GM18502 (cell line): ENCODE results near the gene ACSL1.
"Not testable (repeated sequence)": the region's sequence is repeated elsewhere in the genome, so short reads cannot be mapped to it uniquely, and the experiment has no call there.

Experiments used
- ATAC-seq: cut with Tn5 transposase; IDR thresholded peaks from one replicate; pipeline ENCODE4 v1.9.1; 2021; ENCODE audit warnings: mild to moderate bottlenecking; ENCODE audit not compliant: unreplicated experiment, poor library complexity

The ACSL1 gene

DNA sequence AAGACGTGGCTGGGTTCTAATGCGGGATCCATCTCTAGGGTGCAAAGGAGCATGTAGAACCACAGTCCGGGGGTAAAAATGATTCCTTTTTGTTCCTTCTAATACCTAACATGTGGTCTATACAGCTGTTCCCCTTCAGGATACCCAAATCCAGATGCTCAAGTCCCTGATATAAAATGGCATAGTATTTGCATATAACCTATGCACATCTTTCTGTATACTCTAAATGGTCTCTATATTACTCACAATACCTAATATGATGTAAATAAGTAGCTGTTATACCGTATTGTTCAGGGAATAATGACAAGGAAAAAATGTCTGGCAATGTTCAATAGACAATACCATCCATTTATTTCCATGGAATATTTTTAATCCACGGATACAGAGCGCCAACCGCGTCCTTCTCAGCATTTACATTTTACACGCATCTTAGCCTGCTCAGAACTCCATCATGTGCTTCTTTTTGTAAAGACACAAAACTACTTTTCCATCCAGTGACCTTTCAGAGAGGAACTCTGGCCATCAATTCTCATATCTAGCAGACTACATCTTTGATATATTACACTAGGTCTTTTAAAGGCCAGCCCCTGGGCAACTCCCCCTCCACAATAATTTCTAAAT lies 31.9 kb downstream of the ACSL1 start:
- ATAC-seq: no peak

DNA sequence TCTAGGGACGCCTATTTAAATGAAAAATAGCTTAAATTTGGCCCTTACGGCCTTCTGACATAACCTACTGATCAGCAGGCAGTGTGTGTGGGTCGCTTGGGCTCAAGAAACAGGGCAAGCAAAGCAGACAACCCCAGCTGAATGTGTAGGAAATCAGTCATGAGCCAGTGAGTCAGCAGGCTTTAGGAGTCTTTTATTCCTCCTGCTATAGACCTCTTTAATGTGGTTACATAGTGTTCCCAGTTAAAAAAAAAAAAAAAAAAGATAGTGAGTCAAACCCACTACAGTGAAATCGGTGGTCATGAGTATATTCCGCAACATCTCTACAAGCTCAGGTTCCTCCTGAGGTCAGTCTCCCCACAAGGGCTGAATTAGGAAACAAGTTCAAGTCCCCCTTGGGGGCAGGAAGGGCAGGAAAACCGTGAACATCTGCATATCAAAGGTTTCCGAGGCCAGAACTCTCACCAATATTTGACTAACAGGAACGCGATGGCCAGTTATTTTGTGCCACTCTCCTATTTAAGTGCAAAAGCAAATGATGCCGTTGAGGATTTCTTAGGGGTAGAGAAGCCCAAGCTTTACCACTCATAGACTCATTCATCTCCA lies 32.7 kb downstream of the ACSL1 start:
- ATAC-seq: no peak

DNA sequence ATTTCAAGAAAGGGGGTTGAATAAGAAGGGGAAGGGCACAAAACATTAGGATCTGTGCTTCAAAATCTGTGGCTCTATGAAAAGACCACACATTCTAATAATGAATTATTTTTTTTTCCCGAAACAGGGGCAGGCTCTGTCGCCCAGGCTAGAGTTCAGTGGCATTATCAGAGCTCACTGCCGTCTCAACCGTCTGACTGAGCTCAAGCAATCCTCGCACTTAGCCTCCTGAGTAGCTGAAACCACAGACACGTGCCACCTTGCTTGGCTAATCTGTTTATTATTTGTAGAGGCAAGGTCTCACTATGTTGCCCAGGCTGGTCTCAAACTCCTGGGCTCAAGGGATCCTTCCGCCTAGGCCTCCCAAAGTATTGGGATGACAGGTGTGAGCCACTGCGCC lies 33.4 kb downstream of the ACSL1 start:
- ATAC-seq: no peak

DNA sequence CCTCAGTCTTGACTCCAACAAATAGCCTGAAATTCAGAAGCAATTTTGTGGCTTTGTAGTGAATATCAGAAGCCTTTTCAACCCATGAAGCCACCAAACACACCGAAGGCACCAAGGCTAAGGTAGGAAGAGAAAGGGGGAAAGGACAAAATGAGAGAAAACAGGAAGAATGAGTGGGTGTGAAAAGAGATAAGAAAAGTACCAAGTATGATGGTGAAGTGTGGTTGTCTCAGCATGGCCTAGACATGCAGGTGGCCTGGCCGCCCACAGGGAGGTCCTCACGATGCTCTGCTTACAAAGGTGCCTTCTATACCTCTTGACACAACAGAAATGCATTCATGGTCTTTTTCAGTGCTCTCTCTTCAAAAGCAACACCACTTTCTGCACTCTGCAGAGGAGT lies 34.9 kb downstream of the ACSL1 start:
- ATAC-seq: no peak

DNA sequence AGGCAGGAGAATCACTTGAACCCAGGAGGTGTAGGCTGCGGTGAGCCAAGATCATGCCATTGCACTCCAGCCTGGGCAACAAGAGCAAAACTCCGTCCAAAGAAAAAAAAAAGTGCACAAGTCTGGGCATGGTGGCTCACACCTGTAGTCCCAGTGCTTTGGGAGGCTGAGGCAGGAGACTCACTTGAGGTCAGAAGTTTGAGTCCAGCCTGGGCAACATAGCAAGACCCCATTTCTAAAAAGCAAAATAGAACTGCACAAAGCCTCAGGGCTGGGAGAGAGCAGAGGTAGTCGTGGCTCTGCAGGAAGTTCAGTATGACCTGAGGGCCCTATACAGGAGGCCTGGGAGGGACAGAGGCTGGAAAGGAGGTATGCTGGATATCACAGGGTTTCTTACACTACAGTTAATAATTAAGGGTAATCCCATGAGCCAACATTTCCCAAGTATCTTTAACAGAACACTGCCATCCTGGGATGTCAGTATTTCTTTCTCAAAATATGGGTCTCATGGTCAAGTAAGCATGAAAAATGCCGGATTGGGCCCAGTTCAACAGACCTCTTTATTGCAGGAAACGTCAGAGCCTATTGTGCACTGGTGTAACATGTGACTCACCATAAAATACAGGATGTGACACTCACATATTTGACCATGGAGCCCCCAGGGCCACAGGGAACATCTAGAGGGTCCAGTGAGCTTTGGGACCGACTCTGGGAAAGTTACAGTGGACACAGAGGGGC lies 37.8 kb downstream of the ACSL1 start:
- no peak for ATAC-seq

DNA sequence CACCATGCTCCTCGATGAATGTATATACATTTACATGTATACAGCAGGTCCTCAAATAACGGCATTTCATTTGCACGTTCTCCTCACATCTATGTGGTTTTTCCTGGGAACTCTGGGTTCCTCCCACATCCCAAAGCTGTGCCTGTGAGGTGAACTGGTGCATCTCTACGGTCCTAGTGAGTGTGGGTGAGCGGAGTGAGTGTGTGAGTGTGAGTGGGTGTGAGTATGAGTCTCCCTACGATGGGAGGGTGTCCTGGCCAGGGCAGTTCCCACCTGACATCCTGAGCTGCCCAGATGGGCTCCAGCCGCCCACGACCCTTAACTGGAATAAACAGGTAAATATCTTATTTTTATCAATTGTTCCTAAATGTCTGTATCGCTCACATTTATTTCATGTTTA lies 40.0 kb downstream of the ACSL1 start:
- ATAC-seq: no peak

DNA sequence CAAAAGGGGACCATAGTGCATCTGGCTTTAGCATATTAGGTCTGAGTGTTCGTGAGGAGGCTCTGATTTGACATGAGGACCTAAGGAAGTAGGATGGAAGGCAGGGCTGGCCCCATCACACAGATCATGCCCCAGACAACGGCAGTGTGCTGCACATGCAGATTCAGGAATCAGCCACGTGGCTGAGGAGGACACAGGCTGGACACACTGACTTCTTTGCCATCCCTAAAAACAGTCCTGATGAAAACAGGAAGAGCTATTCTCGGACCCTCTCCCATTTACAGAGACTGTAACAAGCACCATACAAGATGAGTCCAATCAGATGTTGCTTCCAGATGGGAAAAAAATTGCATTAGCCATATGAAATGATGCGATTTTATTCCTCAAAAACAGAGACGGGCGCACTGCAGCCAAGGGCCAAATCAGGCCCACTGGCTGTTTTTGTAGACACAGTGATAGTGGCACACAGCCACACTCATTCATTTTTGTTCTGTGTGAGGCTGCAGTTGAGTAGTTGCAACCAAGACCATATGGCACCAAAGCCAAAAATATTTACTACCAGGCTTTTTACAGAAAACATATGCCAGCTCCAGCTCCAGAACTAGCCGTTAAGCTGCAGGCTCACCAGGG lies 41.0 kb downstream of the ACSL1 start:
- no peak for ATAC-seq

DNA sequence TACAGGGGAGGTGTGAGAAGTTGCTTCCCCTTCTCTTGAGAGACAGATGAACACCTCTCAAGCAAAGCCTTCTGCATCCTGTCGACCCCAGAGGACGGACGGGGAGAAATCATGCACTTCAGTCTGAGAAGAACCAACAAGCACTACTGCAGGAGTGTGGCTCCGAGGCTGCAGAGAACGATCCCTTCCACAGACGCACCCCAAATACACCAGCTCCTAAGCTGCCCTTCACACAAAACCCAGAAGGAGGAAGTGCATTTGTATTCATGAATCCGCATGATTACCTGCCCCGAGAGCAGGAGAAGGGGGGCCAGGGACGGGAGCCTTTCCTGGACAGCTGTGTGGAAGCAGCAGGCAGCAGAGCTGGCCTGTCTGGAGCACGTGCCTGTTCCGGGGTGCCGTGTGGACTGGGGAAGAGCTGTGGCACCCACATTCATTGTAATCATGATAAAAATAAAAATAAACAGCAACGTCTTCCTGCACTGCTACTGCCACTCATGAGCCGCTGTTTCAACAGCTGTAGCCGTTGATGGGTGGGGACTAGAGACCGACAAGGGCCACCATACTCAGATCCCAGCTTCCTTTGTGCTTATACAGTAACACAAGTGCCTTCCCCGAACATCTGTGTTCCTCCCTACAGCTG lies 42.9 kb downstream of the ACSL1 start:
- ATAC-seq: no peak

DNA sequence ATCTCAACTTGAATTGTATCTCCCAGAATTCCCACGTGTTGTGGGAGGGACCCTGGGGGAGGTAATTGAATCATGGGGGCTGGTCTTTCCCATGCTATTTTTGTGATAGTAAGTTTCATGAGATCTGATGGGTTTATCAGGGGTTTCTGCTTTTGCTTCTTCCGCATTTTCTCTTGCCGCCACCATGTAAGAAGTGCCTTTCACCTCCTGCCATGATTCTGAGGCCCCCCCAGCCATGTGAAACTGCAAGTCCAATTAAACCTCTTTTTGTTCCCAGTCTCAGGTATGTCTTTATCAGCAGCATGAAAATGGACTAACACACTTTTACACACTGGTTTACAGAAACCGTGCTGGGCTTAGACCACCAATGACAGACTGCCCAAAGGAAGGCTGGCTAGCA lies 46.6 kb downstream of the ACSL1 start:
- not testable (repeated sequence) for ATAC-seq

DNA sequence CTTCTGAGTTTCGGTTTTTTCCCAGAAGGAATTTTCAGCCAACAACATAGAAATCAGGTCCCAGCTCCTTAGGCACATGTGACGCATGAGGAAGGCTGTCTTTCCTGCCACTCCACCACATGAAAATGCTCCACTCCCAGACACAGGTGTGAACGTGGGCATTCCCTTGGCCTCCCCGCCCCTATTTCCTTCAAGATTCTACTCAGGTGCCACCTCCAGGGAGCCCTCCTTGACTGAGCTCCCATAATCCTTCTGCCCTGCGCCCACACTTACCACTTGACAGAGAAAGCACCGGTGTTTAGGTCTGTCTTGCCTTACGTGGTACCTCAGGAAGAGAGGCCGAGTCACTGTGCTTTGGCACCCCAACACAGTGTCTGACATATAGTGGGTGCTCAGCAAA lies 47.4 kb downstream of the ACSL1 start:
- no peak for ATAC-seq

DNA sequence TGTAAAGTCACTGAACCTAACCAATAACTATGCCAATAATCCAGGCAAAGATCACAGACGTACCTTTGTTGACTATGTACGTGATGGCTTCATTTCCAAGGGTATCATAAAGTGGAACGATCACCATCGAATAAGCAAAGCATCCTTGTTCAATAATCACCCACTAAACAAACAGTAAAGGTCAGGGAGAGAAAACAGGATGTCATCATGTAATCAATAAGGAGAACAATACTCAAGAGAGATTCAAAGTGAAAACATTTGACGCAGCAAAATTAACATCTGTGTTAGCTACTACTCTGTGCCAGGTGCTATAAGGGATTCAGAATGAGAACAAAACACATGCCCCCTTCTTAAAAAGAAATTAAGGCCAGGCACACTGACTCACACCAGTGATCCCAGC lies 48.9 kb downstream of the ACSL1 start:
- no peak for ATAC-seq

DNA sequence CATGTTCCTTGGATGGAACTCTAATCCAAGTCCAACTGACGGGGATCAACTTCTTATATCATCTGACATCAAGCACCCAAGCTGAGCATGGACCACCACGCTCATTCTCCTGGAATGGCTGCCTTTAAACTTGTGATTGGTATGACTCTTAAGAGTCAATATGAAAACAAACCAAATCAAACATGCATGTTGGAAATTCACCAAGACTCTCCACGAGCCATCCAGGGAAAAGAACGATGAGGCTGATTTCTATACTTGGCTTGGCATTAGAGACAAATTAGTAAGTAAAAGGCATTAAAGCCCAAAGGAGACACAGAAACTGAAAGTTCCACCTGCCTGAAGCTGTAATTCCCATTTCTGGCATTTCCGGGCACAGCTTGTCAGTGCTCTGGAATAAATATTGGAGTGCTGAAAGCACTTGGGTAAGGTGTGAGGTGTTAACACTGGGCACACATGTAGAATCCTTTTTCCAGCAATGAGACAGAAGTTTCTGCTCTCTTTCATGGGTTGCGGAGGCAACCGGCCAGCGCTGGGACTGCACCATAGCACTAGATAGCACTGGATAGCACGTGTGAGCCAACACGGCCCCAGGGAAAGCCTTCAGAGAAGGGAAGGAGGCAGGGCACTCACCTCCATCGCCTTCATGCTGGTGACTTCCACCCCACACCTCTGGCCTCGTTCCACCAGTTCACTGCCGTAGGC lies 49.8 kb downstream of the ACSL1 start:
- no peak for ATAC-seq

DNA sequence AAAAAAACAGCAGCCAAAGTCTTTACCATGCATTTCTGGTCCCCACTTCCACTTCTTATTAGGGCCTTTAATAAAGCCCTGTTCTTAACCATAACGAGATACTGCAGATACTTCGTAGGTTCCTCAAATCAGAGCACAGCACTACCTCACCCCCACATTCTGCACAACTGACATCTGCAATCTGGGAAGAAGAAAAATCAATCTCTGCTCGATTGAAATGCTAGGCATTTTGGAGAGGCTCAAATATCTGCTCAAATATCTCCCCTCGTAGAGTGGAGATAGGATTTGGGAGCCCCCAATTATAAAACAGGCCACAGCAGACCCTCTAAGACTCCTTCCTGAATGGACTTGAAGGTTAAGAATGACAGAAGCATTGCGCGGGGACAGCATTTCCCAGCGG lies 51.6 kb downstream of the ACSL1 start:
- no peak for ATAC-seq

DNA sequence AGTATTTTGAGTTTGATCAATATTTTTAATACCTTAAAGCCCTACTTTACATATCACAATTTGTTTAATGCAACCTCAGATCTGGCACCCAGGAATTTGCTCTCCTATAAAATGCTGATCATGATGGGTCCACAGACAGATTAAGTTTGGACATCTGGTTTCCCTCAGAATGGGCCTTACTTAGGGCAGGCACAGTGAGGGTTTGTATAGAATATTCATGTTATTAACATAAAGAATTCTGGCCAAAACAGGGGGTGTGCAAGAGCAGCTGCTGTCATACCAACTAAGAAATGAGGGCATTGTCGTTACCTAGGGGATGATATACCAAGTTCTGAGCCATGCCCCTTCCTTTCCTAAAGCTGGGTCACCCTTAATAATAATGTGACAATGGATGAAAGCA lies 54.4 kb downstream of the ACSL1 start:
- no peak for ATAC-seq

DNA sequence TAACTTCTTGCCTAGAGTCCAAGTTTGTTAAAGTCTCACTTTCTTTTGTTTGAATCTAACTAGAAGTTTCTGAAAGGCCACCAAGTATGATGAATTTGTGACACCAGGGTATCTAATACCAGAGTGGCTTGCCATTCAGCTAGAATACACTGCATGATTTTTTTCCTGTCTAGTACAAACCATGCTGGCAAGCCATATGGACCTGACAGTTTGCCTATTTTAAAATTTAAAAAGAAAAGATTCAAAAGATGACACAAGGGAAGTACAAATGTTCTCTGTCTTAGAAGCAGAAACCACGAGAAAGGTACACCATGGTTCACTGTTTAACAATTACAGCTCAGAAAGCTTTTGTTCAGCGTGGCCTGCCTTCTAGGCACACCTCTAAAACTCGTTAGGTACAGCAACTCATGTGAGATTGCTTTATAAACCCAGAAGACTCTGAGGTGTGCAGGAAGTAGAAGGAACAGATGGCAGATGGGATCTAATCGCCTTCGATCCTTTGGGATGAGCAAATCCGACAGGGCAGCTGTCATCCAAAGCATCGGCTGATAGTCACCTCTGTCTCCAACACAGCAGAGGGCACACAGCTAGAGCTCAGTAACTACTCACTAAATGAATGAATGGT lies 56.5 kb downstream of the ACSL1 start:
- ATAC-seq: no peak

DNA sequence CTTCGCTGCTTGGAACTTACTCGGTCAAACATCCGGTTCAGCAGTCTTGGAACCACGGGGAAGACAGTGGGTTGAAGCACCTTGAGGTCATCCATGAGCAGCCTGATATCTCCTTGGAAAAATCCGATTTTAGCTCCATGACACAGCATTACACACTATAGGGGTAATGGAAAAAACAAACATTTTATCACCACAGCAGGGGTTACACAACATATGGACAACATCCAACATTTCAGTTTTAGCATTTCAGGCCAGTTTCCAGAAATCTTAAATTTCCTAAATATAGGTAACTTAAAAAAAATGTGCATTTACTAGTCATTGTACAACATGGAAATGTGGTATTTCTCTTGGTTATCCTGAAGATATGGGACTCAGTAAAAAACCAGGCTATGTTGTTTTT lies 57.5 kb downstream of the ACSL1 start:
- ATAC-seq: no peak

DNA sequence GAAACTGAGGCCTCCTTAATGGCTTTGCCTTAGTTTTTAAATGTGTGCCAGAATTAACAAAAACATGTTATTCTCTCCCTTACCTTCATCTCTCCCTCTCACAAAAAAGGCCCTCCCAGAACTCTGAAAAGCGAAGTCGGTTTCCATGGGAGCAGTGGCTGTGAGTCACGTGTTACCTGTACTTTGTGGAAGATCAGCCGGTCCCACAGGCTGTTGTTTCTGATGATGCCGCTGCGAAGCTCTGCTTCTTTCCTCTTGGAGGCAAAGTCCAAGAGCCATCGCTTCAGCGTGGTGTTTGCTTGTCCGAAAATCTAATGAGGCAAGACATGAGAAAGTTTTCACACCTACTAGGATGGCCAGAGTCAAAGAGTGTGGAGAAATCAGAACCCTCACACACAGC lies 59.3 kb downstream of the ACSL1 start:
- no peak for ATAC-seq

DNA sequence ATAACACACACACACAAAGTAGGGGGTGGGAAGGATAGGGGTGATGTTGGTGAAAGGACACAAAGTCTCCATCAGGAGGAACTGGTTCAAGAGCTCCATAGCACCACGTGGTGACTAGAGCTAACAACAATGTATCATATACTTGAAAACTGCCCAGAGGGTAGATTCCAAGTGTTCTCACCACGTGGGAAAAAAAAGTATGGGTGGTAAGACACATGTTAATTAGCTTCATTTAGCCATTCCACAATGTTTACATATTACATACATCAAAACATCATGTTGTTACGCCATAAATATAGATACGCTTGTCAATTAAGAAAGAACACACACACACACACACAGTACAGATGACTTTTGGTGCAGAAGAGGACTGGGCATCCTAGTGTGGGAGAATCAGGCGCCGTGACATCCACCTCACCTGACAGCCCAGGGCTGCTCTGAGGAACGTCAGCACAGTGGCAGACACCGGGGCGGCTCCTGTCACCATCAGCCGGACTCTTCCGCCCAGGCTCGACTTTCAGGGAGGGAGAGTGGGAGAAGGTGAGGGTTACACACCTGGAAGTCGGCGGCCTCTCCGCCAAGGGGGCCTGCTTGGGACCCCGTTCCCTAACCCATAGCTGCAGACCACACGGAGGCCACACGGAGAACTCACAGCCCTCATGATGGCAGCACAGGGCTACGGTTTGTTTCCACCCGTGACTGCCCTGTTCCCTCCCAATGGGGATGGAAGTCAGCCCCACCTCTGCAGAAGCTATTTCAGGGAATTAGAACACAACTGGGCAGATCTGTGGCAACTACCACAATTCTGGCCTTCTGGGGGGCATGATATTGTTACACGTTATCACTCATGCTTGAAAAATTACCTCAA lies 60.1 kb downstream of the ACSL1 start:
- ATAC-seq: no peak

DNA sequence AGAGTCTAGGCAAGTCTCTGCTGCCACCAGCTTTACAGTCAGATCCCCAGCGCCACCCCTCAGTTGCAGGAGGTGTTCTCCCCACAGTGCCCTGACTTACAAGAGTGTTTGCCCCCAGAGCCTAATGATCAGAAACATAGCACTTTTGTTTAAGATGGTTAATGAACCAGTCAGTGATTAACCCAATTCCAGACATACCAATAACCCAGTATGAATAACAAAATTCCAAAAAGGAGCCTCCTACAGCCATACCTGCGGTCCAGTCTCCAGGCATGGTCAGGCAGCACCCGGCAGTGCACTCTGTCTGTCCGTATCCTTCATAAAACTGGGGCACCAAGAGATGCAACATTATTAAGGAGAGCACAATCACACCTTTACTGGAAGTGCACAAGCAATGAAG lies 61.2 kb downstream of the ACSL1 start:
- no peak for ATAC-seq
